Cardiac muscle cell (in vitro differentiated cells and primary cell): ENCODE data around the gene SVIP. TPM values are rescaled to one million over a fixed set of nuclear protein-coding genes. Genes with fewer than 3 reads are reported as not detected.

Source experiments
- DNase-seq, 2 donors: peaks; one replicate each; pipeline versions ENCODE4 v3.0.0 to v3.0.0-alpha.2; 2010 to 2017; ENCODE audit warnings: low read depth in 1 of 2, low spot score in 1 of 2
- H3K27ac ChIP-seq: fragments of 200-600 bp; sonication (generic); 2 replicates; pipeline ENCODE4 v1.5.1; 2016
- H3K27me3 ChIP-seq: fragments of 200-600 bp; sonication (generic); 2 replicates; pipeline ENCODE4 v1.6.0; 2016; ENCODE audit warnings: control low read depth
- H3K36me3 ChIP-seq: fragments of 200-600 bp; sonication (generic); 2 replicates; pipeline ENCODE4 v1.5.1; 2016; ENCODE audit warnings: control low read depth
- H3K4me1 ChIP-seq: fragments of 200-600 bp; sonication (generic); 2 replicates; pipeline ENCODE4 v1.8.1; 2017; ENCODE audit warnings: low read depth, mild to moderate bottlenecking, mixed run types
- H3K4me3 ChIP-seq: fragments of 200-600 bp; sonication (generic); 2 replicates; pipeline ENCODE4 v1.5.1; 2016; ENCODE audit warnings: mild to moderate bottlenecking
- H3K9me3 ChIP-seq: fragments of 200-600 bp; sonication (generic); 2 replicates; pipeline ENCODE4 v1.5.1; 2017; ENCODE audit warnings: low read depth, mild to moderate bottlenecking, control low read depth
- CTCF ChIP-seq: IDR thresholded peaks from 2 replicates; pipeline ENCODE4 v1.5.1; 2012; ENCODE audit warnings: low read depth, mild to moderate bottlenecking, low read length
- polyA plus RNA-seq: library from polyadenylated mRNA; unstranded; fragments of >200 nt; fragmentation: Nextera tagmentation; extraction: Ambion mirVana; gene quantifications from 2 replicates; pipeline ENCODE4 v1.2.1, GENCODE V29; 2016
- total RNA-seq: library from RNA; depleted of rRNA; stranded (reverse); fragments of >200 nt; gene quantifications from 2 replicates; pipeline ENCODE4 v1.2.3, GENCODE V29; 2016

SVIP gene
- total and polyA plus RNA-seq, 2 experiments from 2014 or later: 4.9 to 12.5 TPM

DNA sequence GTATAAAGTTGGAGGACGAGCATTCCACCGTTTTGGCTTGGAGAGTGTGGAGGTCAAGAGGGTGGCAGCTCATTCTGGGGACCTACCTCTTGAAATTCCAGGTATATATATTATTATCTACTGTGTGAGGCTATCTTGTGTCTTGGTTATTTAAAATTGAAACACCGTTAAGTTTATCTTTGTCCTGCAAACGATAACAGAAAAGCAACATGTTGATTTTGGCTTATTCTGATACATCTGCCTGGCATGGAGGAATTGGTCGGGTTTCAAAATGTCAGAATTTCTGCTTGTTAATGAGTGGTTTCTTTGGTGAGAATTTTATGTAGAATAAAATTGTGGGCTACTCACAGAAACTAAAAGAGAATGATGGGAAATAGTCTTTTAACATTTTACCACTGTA, 54.4 kb downstream of the SVIP start:
- TF ChIP-seq CTCF: no peak
- no peaks in the 10 kb centered on the region for H3K27me3 ChIP-seq
- no peaks in the 10 kb centered on the region for H3K36me3 ChIP-seq
- no peaks in the 10 kb centered on the region for H3K4me1 ChIP-seq
- H3K27ac ChIP-seq: no peak overlapping the region
- H3K9me3 ChIP-seq: no peaks in the 10 kb centered on the region
- H3K4me3 ChIP-seq: no peak overlapping the region
- DNase-seq: no peak

- Histone ChIP-seq H3K9me3 (no peaks in the 10 kb centered on the region), H3K36me3 (no peaks in the 10 kb centered on the region), H3K27me3 (no peaks in the 10 kb centered on the region), H3K27ac (no peak overlapping the region), H3K4me3 (no peak overlapping the region), H3K4me1 (no peaks in the 10 kb centered on the region)
- no peak for TF ChIP-seq CTCF
- no peak for DNase-seq
These were observed 54.9 kb downstream of the SVIP start for GRCh38 chr11:22774716-22775115.

DNA sequence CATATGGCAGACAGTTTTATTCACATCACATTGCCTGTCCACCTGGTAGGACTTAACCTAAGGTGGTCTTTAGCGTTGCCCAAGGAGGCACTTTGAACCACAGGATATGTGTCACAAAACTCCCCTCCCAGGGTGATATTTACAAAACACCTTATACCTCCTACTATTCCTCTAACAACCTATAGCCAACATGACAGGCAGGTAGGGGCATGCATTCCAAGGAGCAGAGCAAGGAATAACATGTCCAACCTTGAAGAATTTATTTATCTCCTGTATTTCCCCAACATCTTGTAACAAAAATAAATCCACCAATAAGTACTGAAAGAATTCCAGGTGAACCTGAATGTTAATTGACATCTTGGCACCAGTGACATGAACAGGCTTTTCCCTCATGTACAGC, 60.5 kb downstream of the SVIP start:
- no peaks in the 10 kb centered on the region for H3K9me3 ChIP-seq
- TF ChIP-seq CTCF: no peak

More for the DNA sequence above, 60.5 kb downstream of the SVIP start:
- Histone ChIP-seq H3K27me3 (no peaks in the 10 kb centered on the region), H3K36me3 (no peaks in the 10 kb centered on the region), H3K4me1 (no peaks in the 10 kb centered on the region), H3K4me3 (no peak overlapping the region), H3K27ac (no peak overlapping the region)
- no peak for DNase-seq

Other genes starting within 250 kb of the SVIP start
- gene FANCF, start 204.0 kb downstream of the SVIP start, total RNA-seq: 16.3 and 21.6 TPM in 2 replicates
- 14.5 and 23.6 TPM in 2 replicates for gene FANCF, start 204.0 kb downstream of the SVIP start, polyA plus RNA-seq
- gene GAS2, start 163.2 kb downstream of the SVIP start, total RNA-seq: 9.6 TPM in 2 replicates
- 6.2 and 8.2 TPM in 2 replicates for gene GAS2, start 163.2 kb downstream of the SVIP start, polyA plus RNA-seq
- gene CCDC179, start 30.7 kb upstream of the SVIP start, total RNA-seq: not detected in 2 replicates
- gene CCDC179, start 30.7 kb upstream of the SVIP start, polyA plus RNA-seq: not detected in 2 replicates